ENCODE data around the gene ACOT4.
A peak's percentile ranks its signal among the peaks of the same experiment; 100 is the strongest.
"Not testable (repeated sequence)": the region's sequence is repeated elsewhere in the genome, so short reads cannot be mapped to it uniquely, and the experiment has no call there.

Gene ACOT4

GRCh38 chr14:73567358-73567757, 24.3 kb upstream of the ACOT4 start:
- TF ChIP-seq BACH2 (CRISPR knock-in tag; IDR thresholded peaks at IDR 0.05; ENCODE audit: borderline replicate concordance) (no peak), TOX (CRISPR knock-in tag; IDR thresholded peaks at IDR 0.05; ENCODE audit: borderline replicate concordance) (no peak), ZC3H10 (CRISPR knock-in tag; IDR thresholded peaks at IDR 0.05) (no peak), RARB (CRISPR knock-in tag; IDR thresholded peaks at IDR 0.05) (no peak), GLIS3 (CRISPR knock-in tag; IDR thresholded peaks at IDR 0.05) (no peak), TSHZ2 (CRISPR knock-in tag; IDR thresholded peaks at IDR 0.05) (no peak), ZFP3 (CRISPR knock-in tag; IDR thresholded peaks at IDR 0.05) (no peak), ESRRG (CRISPR knock-in tag; IDR thresholded peaks at IDR 0.05) (no peak), ARNTL (CRISPR knock-in tag; IDR thresholded peaks at IDR 0.05; ENCODE audit: borderline replicate concordance, low read depth) (no peak)
- ATAC-seq, result no peak

GRCh38 chr14:73567951-73568885, 23.5 kb upstream of the ACOT4 start:
- ATAC-seq, result peak; percentile 2; the same call in 2 of the 3 replicates
- TF ChIP-seq CREB5 (CRISPR knock-in tag; IDR thresholded peaks at IDR 0.05; ENCODE audit: low read depth) (no peak), GLIS3 (CRISPR knock-in tag; IDR thresholded peaks at IDR 0.05) (no peak), ARNTL (CRISPR knock-in tag; IDR thresholded peaks at IDR 0.05; ENCODE audit: borderline replicate concordance, low read depth) (no peak), SNAI2 (CRISPR knock-in tag; IDR thresholded peaks at IDR 0.05) (no peak), TCF4 (CRISPR knock-in tag; IDR thresholded peaks at IDR 0.05; ENCODE audit: borderline replicate concordance) (no peak), ZFP3 (CRISPR knock-in tag; IDR thresholded peaks at IDR 0.05) (no peak), ISL1 (CRISPR knock-in tag; IDR thresholded peaks at IDR 0.05) (no peak), BACH2 (CRISPR knock-in tag; IDR thresholded peaks at IDR 0.05; ENCODE audit: borderline replicate concordance) (no peak), TOX (CRISPR knock-in tag; IDR thresholded peaks at IDR 0.05; ENCODE audit: borderline replicate concordance) (no peak), TSHZ2 (CRISPR knock-in tag; IDR thresholded peaks at IDR 0.05) (no peak), ZNF8 (CRISPR knock-in tag; IDR thresholded peaks at IDR 0.05) (no peak), PPARA (CRISPR knock-in tag; IDR thresholded peaks at IDR 0.05; ENCODE audit: borderline replicate concordance) (no peak), CSDC2 (CRISPR knock-in tag; IDR thresholded peaks at IDR 0.05) (no peak), ZC3H10 (CRISPR knock-in tag; IDR thresholded peaks at IDR 0.05) (no peak)

DNA sequence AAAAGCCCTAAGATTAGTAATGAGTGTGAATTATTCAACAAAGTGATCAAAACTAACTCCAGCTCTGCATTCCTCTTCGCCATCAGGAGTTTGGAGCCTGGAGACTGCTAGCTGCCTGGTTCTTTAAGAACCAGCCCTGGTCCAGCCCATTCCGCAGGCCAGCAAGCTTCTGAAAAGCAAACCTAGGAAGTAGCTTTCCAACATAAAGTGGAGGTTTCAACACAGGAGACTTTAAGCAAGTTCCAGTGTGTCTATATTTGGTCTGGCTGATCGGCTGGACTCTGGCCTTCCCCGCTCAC, 22.8 kb upstream of the ACOT4 start:
- ATAC-seq, result not testable (repeated sequence)

DNA sequence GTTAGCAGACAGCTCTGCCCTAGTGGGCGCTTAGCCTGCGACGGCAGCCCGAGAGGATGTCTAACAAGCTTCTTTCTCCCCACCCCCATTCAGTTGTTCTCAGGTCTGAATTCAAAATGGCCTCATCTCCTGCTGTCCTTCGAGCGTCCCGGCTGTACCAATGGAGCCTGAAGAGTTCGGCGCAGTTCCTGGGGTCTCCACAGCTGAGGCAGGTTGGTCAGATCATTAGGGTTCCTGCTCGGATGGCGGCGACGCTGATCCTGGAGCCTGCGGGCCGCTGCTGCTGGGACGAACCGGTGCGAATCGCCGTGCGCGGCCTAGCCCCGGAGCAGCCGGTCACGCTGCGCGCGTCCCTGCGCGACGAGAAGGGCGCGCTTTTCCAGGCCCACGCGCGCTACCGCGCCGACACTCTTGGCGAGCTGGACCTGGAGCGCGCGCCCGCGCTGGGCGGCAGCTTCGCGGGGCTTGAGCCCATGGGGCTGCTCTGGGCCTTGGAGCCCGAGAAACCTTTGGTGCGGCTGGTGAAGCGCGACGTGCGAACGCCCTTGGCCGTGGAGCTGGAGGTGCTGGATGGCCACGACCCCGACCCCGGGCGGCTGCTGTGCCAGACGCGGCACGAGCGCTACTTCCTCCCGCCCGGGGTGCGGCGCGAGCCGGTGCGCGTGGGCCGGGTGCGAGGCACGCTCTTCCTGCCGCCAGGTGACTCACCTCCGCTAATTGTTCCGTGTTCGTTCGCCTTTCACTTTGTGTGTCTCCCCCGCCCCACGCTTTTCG, 22.3 kb upstream of the ACOT4 start, which contains the start of gene ACOT2:
Gene ACOT2, plus strand, starts transcription at position 29 of the 774 bp plus-strand sequence. Its CDS starts 28 bp downstream, at position 57.
- ATAC-seq, result peak; percentile 92
- 0 out of 2 replicates have a peak, but pooled peaks have one; percentile 4 for TF ChIP-seq CSDC2 (CRISPR knock-in tag; IDR thresholded peaks at IDR 0.05)

- peak; percentile 65 for ATAC-seq
Measured at GRCh38 chr14:73570913-73571312, 20.8 kb upstream of the ACOT4 start.

- not testable (repeated sequence) for ATAC-seq
Measured at GRCh38 chr14:73573034-73573433, 18.6 kb upstream of the ACOT4 start.

DNA sequence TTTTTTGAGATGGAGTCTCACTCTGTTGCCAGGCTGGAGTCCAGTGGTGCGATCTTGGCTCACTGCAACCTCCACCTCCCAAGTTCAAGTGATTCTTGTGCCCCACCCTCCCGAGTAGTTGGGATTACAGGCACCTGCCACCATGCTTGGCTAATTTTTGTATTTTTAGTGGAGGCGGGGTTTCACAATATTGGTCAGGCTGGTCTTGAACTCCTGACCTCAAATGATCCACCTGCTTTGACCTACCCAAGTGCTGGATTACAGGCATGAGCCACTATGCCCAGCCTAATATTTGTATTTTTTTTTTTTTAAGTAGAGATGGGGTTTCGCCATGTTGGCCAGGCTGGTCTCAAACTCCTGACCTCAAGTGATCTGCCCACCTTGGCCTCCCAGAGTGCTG, 17.9 kb upstream of the ACOT4 start:
- not testable (repeated sequence) for ATAC-seq

DNA sequence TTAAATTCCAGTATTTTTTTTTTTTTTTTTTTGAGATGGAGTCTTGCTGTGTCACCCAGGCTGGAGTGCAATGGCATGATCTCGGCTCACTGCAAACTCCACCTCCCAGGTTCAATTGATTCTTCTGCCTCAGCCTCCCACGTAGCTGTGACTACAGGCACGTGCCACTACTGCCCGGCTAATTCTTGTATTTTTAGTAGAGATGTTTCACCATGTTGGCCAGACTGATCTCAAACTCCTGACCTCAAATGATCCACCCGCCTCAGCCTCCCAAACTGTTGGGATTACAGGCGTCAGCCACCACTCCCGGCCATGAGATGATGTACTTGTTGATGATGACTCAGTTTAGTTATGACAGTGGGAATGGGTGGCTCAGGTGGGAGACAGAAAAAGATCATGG, 17.4 kb upstream of the ACOT4 start:
- ATAC-seq, result not testable (repeated sequence)

All from SK-N-SH treated with all-trans-retinoic acid at 6 μM for 48 hours (cell line).